Right atrium auricular region (tissue), 2 donors: ENCODE data around the gene CARD11. TPM values are rescaled to one million over a fixed set of nuclear protein-coding genes. Genes with fewer than 3 reads are reported as not detected.
A peak's percentile ranks its signal among the peaks of the same experiment; 100 is the strongest.

Source experiments
- DNase-seq: peaks from one replicate; pipeline ENCODE4 v3.0.0-alpha.2; 2019; ENCODE audit warnings: low spot score
- H3K27ac ChIP-seq, 2 donors: fragments of 200-600 bp; sonication (generic); 1 replicate in 1 of 2; 2 replicates in 1 of 2; pipeline ENCODE4 v1.5.1; 2016 to 2019
- H3K27me3 ChIP-seq, 2 donors: fragments of 200-600 bp; sonication (generic); one replicate each; pipeline versions ENCODE4 v1.5.1 to v1.6.0; 2017 to 2019
- H3K36me3 ChIP-seq: fragments of 200-600 bp; sonication (generic); one replicate; pipeline ENCODE4 v1.5.1; 2016
- H3K4me1 ChIP-seq, 2 donors: fragments of 200-600 bp; sonication (generic); one replicate each; pipeline versions ENCODE4 v1.5.1 to v1.6.0; 2017 to 2019
- H3K4me3 ChIP-seq, 2 donors: fragments of 200-600 bp; sonication (generic); 1 replicate in 1 of 2; 2 replicates in 1 of 2; pipeline ENCODE4 v1.5.1; 2017 to 2019; ENCODE audit warnings: mild to moderate bottlenecking in 1 of 2, moderate library complexity in 1 of 2
- H3K9me3 ChIP-seq, 2 donors: fragments of 200-600 bp; sonication (generic); one replicate each; pipeline ENCODE4 v1.5.1; 2019
- CTCF ChIP-seq, 2 donors: fragments of 200-600 bp; sonication (generic); IDR thresholded peaks; one replicate each; pipeline ENCODE4 v1.5.1; 2019; ENCODE audit warnings: antibody characterized with exemption in 2 of 2
- total RNA-seq, 2 donors: library from RNA; depleted of rRNA; stranded (reverse); fragments of >200 nt; gene quantifications; one replicate each; pipeline ENCODE4 v1.1.0, GENCODE V29; 2016

Gene CARD11
- total RNA-seq, 2 donors from 2014 or later, result 0.22 to 0.55 TPM

GRCh38 chr7:3065724-3066143 lies 22.1 kb upstream of the CARD11 start:
- Histone ChIP-seq H3K9me3 (no peaks in the 10 kb centered on the region), H3K4me3 (no peak overlapping the region), H3K36me3 (no peaks in the 10 kb centered on the region), H3K4me1 (no peaks in the 10 kb centered on the region), H3K27ac (no peak overlapping the region), H3K27me3 (no peaks in the 10 kb centered on the region)
- no peak for DNase-seq
- peak in 1 of 2 donors; percentile 43 for TF ChIP-seq CTCF (IDR thresholded peaks at IDR 0.05)

- no peaks in the 10 kb centered on the region for H3K27me3 ChIP-seq
- no peak for DNase-seq
- no peak overlapping the region for H3K27ac ChIP-seq
- H3K9me3 ChIP-seq, result no peaks in the 10 kb centered on the region
- H3K36me3 ChIP-seq, result no peaks in the 10 kb centered on the region
- H3K4me3 ChIP-seq, result no peak overlapping the region
- TF ChIP-seq CTCF (IDR thresholded peaks at IDR 0.05), result no peak
- H3K4me1 ChIP-seq, result no peaks in the 10 kb centered on the region
Measured at GRCh38 chr7:3064067-3064466, 20.4 kb upstream of the CARD11 start.

GRCh38 chr7:3063016-3063753 lies 19.5 kb upstream of the CARD11 start:
- no peak overlapping the region for H3K27ac ChIP-seq
- no peak for TF ChIP-seq CTCF (IDR thresholded peaks at IDR 0.05)
- no peaks in the 10 kb centered on the region for H3K4me1 ChIP-seq
- no peaks in the 10 kb centered on the region for H3K9me3 ChIP-seq
- no peak overlapping the region for H3K4me3 ChIP-seq
- H3K36me3 ChIP-seq, result no peaks in the 10 kb centered on the region
- no peak for DNase-seq
- H3K27me3 ChIP-seq, result no peaks in the 10 kb centered on the region

GRCh38 chr7:3057066-3057420 lies 13.4 kb upstream of the CARD11 start:
- Histone ChIP-seq H3K4me3 (no peak overlapping the region), H3K9me3 (peaks cover 0 to 9% of the 10 kb centered on the region in 2 donors), H3K27me3 (no peaks in the 10 kb centered on the region), H3K27ac (no peak overlapping the region), H3K36me3 (no peaks in the 10 kb centered on the region), H3K4me1 (no peaks in the 10 kb centered on the region)
- no peak for DNase-seq
- TF ChIP-seq CTCF (IDR thresholded peaks at IDR 0.05), result no peak

GRCh38 chr7:3056234-3057065 lies 12.8 kb upstream of the CARD11 start:
- no peak for TF ChIP-seq CTCF (IDR thresholded peaks at IDR 0.05)
- Histone ChIP-seq H3K27ac (no peak overlapping the region), H3K36me3 (no peaks in the 10 kb centered on the region), H3K27me3 (no peaks in the 10 kb centered on the region), H3K4me3 (no peak overlapping the region), H3K4me1 (no peaks in the 10 kb centered on the region), H3K9me3 (peaks cover 0 to 10% of the 10 kb centered on the region in 2 donors)
- no peak for DNase-seq
